ENCODE measurements around the gene HEATR5B.
"Not testable (repeated sequence)": the region's sequence is repeated elsewhere in the genome, so short reads cannot be mapped to it uniquely, and the experiment has no call there.

Gene HEATR5B

GRCh38 chr2:37061013-37061711, 23.0 kb downstream of the HEATR5B start:
- no peak for DNase-seq

DNA sequence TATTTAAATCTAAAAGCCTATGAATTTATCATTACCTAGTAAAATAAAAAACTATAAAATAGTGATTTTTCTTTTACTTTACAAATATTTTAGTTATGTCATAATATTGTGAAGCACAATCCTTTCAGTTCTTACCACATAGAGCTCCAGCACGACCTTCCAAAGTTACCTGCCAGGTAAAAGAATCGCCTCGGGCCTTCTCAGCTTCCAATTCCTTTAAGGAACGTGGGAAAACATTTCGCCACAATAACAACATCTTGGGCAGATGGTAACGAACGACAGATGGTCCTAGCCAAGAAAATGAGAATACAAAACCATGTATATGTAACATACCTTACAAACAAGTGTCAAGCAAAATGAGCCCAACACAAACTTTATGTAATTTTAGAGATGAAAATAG, 23.7 kb downstream of the HEATR5B start:
- DNase-seq = no peak

DNA sequence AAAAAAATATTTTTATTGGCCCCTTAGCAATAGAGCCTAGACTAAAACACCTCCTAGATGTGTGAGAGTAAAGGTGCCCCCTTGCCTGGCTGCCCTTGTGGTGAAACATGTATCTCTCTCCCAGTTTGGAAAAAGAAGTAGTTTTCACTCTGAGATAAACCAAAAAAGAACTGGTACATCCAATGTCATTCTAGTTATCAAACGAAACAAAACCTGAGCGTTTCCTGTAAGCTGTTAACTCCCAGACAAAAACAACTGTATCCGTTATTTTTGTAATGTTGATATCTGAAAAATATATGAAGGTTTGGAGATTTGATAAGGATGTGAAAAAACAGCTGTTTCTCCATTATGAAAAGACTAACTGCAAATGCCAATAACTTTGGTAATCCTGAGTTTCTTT, 24.3 kb downstream of the HEATR5B start:
- no peak for DNase-seq

GRCh38 chr2:37052600-37053332, 31.4 kb downstream of the HEATR5B start:
- no peak for DNase-seq

- no peak for DNase-seq
Measured at GRCh38 chr2:37039580-37039979, 44.6 kb downstream of the HEATR5B start.

GRCh38 chr2:37037771-37038170, 46.4 kb downstream of the HEATR5B start:
- no peak for DNase-seq

GRCh38 chr2:37029758-37030157, 54.4 kb downstream of the HEATR5B start:
- no peak for DNase-seq

DNA sequence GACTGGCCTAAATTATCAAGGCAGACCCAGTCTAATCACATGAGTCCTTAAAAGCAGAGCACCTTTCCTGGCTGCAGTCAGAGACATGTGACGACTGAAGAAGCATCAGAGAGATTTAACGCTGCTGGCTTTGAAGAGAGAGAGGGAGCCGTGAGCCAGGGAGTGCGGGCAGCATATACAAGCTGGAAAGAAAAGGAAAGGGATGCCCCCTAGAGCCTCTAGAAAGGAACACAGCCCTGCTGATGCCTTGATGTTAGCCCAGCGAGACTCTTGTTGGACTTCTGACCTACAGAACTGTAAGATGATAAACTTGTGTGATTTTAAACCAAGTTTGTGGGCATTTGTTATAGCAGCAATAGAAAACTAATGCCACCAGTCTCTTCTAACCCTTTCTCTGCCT, 58.1 kb downstream of the HEATR5B start:
- no peak for DNase-seq

- DNase-seq = no peak
Measured at GRCh38 chr2:37020887-37021796, 63.0 kb downstream of the HEATR5B start.

GRCh38 chr2:37020212-37020886, 63.8 kb downstream of the HEATR5B start:
- DNase-seq = no peak

DNA sequence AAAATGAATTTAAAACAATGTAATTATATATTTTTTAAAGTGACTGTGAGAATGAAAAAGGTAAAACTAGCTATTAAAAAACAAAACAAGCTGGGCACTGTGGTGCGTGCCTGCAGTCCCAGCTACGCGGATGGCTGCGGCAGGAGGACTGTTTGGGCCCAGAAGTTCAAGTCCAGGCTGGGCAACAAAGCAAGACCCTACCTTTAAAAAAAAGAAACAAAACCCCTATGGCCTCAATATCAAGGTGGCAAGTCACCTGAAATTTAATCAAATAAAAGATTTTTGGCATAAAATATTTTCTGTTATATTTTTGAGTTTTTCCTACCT, 70.9 kb downstream of the HEATR5B start:
- DNase-seq = no peak

DNA sequence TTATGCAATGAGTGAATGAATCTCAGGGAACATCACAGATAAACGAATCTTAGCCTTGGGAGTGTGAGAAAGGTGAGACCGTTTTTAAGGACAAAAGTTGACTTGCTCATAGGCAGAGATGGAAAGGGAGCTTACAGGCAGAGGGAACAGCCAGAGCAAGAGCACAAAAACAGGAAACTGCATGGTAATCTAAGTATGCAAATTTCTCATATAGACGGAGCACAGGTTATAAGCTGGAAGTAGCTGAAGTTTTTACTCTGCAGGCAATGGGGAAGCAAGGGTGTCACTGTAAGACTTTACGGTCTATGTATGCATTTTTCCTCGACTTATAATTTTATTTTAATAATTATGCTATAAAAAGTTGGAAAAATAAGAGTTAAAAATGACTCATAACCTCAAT, 73.0 kb downstream of the HEATR5B start:
- no peak for DNase-seq

DNA sequence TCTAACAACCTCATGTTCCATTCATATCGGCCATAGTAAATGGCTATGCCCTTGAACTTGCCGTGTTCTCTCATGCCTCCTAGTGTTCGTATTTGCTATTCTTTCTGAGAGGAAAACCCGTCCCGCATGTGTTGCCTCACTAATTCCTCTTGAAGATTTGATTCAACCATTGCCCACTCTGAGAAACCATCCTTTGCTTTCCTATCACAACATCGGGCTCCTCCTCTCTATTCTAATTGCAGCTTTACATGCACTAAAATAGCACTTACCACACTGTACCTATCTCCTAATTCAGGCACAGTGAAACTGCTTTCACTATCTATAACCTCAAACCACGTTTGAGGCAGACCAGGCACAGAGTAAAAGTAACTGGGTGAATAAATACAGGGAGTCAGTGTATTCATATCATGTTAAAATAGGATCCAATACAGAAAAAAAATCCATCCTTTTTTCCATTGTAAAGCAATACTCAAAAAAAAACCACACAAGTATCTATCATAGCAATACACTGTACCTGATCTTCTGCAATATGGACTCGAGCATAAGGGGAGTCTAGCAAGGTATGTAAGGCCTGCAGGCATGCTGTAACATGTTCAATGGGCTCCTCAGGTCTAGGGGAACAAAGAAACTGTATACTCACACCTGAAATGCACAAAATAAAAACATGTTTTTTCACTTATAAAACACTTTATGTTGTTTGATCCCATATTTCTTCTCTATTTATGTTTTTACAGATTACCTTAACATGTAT, 78.9 kb downstream of the HEATR5B start:
- DNase-seq = peak; percentile 45

- DNase-seq = no peak
Measured at GRCh38 chr2:37000988-37001556, 83.1 kb downstream of the HEATR5B start.

DNA sequence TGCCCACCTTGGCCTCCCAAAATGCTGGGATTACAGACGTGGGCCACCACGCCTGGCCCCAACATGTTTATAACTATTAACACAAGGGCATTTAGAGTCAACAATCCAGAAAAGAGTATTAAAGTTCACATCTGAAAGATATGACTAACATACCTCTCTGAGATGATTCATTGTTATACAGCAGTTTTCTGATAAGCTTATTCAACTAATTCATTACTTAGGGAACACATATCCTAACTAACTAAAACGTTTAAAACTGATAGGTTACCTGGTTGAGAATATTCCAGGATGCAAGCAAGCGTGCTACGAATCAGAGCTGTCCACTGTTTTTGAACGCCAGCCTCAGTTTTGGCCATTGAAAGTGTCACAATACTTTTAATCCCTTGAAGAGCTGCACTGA, 83.9 kb downstream of the HEATR5B start:
- no peak for DNase-seq

GRCh38 chr2:36999416-36999815, 84.8 kb downstream of the HEATR5B start:
- DNase-seq = not testable (repeated sequence)

DNA sequence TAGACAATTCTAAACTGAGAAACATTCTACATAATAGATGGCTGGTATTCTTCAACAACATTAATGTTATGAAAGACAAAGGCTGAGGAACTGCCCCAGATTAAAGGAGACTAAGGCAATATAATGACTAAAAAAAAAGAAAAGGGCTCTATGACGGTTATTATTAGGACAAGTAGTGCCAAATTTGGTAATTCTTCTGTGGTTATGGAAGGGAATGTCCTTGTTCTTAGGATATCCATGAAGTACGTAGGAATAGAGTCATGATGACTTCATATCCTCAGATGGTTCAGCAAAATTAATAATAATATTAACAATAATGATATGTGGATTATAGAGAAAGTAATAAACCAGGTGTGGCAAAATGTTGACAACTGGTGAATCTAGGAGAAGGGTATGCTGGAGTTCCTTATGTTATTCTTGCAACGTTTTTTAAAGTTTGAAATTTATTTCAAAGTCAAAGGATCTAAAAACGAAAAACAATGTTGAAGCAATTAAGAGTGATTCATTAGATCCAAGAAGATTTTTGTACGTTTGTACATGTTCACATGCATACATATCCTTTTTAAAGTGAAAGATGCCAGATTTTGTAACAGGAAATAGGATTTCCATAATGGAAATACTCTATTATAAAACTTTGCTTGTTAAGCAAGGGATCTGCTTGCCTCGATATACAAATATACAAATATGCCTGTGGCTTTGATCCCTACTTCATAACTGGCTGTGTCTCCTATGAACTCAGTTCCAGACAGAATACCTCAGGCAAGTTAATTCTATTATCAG, 90.1 kb downstream of the HEATR5B start:
- no peak for DNase-seq

GRCh38 chr2:36988008-36988407, 96.2 kb downstream of the HEATR5B start:
- no peak for DNase-seq

DNA sequence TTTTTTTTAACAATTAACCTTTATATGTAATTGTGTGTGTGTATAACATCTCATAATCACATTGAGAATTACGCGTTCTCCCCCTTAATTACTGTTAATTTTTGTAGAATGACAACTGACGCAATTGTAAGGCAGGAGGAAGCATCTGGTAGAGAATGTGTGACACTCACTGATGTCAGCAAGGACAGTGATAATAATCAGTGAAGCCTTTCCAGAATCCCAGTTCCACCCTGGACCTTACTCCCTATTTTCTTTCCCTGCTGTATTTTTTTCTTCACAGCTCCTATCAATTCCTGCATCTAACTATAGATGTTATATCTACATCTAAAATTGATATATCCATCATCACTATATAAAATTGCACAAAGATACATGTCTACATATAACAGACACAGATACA, 101.7 kb downstream of the HEATR5B start:
- DNase-seq = no peak

DNA sequence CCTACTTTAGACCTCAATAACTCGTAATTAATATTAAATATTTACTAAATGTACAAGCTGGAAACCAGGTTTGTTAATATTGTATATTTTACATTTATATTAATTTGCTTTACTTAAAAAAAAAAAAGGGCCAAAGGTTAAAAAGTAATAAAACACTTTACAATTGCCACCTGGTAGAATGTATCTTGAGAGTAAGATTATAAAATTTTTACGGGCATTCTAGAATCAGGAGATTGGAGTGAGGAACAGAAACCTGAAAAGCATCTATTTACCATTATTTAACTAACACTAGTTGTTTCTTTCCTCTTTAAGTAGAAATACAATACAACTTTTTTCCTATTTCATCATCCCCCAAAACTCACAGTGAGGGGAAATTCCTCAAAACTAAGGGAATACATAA, 102.3 kb downstream of the HEATR5B start:
- DNase-seq = no peak

DNA sequence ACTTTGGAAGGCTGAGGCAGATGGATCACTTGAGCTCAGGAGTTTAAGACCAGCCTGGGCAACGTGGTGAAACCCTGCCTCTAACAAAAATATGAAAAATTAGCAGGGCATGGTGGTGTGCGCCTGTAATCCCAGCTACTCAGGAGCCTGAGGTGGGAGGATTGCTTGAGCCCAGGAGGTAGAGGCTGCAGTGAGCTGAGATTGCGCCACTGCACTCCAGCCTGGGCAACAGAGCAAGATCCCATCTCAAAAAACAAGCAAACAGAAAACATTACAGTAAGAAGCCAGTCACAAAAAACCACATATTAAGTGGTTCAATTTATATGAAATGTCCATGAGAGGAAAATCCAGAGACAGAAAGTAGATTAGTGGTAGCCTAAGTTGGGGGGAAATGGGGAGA, 105.2 kb downstream of the HEATR5B start:
- not testable (repeated sequence) for DNase-seq
